Measurements from ENCODE around the gene ARHGAP11A. TPM values are rescaled to one million over a fixed set of nuclear protein-coding genes. Genes with fewer than 3 reads are reported as not detected.
A peak's percentile ranks its signal among the peaks of the same experiment; 100 is the strongest.

The ARHGAP11A gene
- total RNA-seq, 1 experiment from 2014 or later: 93.0 TPM

- H3K9me3 Mint-ChIP-seq: peaks cover 7% of the 10 kb centered on the region
- no peak overlapping the region for H3K27ac Mint-ChIP-seq
- no peaks in the 10 kb centered on the region for H3K27me3 Mint-ChIP-seq (ENCODE audit: low read depth)
- peaks cover 16% of the 10 kb centered on the region for H3K4me1 Mint-ChIP-seq
- TF ChIP-seq USF1 (CRISPR knock-in tag; IDR thresholded peaks at IDR 0.05) (no peak), GABPB1 (CRISPR knock-in tag; IDR thresholded peaks at IDR 0.05) (no peak), NR2C2 (CRISPR knock-in tag; IDR thresholded peaks at IDR 0.05) (no peak), ZSCAN18 (CRISPR knock-in tag; IDR thresholded peaks at IDR 0.05) (no peak), JAZF1 (CRISPR knock-in tag; IDR thresholded peaks at IDR 0.05) (no peak)
- ChIA-PET POLR2A (no interaction called here), CTCF (no interaction called here)
- ATAC-seq (no peak), DNase-seq (ENCODE audit: low spot score) (no peak)
- peaks cover 6% of the 10 kb centered on the region; the same call in 1 of the 2 replicates for H3K36me3 Mint-ChIP-seq
- no peak overlapping the region for H3K4me3 Mint-ChIP-seq
These were observed 67.3 kb downstream of the ARHGAP11A start for GRCh38 chr15:32682569-32682968.

GRCh38 chr15:32682977-32683630, 67.8 kb downstream of the ARHGAP11A start:
- ATAC-seq (no peak), DNase-seq (ENCODE audit: low spot score) (no peak)
- ChIA-PET CTCF (no interaction called here), POLR2A (no interaction called here)
- Mint-ChIP-seq H3K4me1 (peaks cover 12% of the 10 kb centered on the region), H3K4me3 (no peak overlapping the region), H3K27me3 (ENCODE audit: low read depth) (no peaks in the 10 kb centered on the region), H3K27ac (no peak overlapping the region), H3K9me3 (peaks cover 7% of the 10 kb centered on the region), H3K36me3 (peaks cover 6% of the 10 kb centered on the region; the same call in 1 of the 2 replicates)
- no peak for TF ChIP-seq FOXJ3 (CRISPR knock-in tag; IDR thresholded peaks at IDR 0.05; ENCODE audit: borderline replicate concordance)

- Mint-ChIP-seq H3K27me3 (ENCODE audit: low read depth) (no peaks in the 10 kb centered on the region), H3K36me3 (peaks cover 6% of the 10 kb centered on the region; the same call in 1 of the 2 replicates), H3K9me3 (peaks cover 7% of the 10 kb centered on the region), H3K4me3 (no peak overlapping the region), H3K4me1 (peaks cover 12% of the 10 kb centered on the region), H3K27ac (no peak overlapping the region)
- DNase-seq (ENCODE audit: low spot score) (no peak), ATAC-seq (no peak)
- POLR2A ChIA-PET: no interaction called here
- CTCF ChIA-PET: no interaction called here
- TF ChIP-seq GTF2I (CRISPR knock-in tag; conservative IDR thresholded peaks at IDR 0.05) (no peak), JUN (CRISPR knock-in tag; IDR thresholded peaks at IDR 0.05) (no peak), ZNF423 (CRISPR knock-in tag; IDR thresholded peaks at IDR 0.05) (no peak), ZNF263 (CRISPR knock-in tag; IDR thresholded peaks at IDR 0.05; ENCODE audit: low read depth) (no peak), FOXP1 (CRISPR knock-in tag; IDR thresholded peaks at IDR 0.05; ENCODE audit: borderline replicate concordance) (no peak), MXD4 (CRISPR knock-in tag; IDR thresholded peaks at IDR 0.05; ENCODE audit: borderline replicate concordance) (no peak), RORB (CRISPR knock-in tag; IDR thresholded peaks at IDR 0.05) (no peak), NFYB (CRISPR knock-in tag; conservative IDR thresholded peaks at IDR 0.05; ENCODE audit: low read depth) (no peak), TEAD4 (CRISPR knock-in tag; IDR thresholded peaks at IDR 0.05) (no peak), IRF1 (CRISPR knock-in tag; IDR thresholded peaks at IDR 0.05) (no peak)
These were observed 68.7 kb downstream of the ARHGAP11A start for GRCh38 chr15:32683906-32684584.

- DNase-seq (ENCODE audit: low spot score): no peak
- H3K9me3 Mint-ChIP-seq: peaks cover 7% of the 10 kb centered on the region
- peaks cover 18% of the 10 kb centered on the region for H3K4me1 Mint-ChIP-seq
- ATAC-seq: no peak
- ChIA-PET CTCF (interaction anchor here (1.3 kb wide), 1 partner anchor 9 kb away, joined by 6 read pairs; no protein-coding TSS in a partner anchor), POLR2A (no interaction called here)
- H3K27me3 Mint-ChIP-seq (ENCODE audit: low read depth): no peaks in the 10 kb centered on the region
- H3K27ac Mint-ChIP-seq: peak overlapping the region; percentile 11; the same call in 1 of the 2 replicates
- H3K4me3 Mint-ChIP-seq: no peak overlapping the region
- H3K36me3 Mint-ChIP-seq: peaks cover 6% of the 10 kb centered on the region; the same call in 1 of the 2 replicates
- TF ChIP-seq HMGXB4 (CRISPR knock-in tag; IDR thresholded peaks at IDR 0.05) (no peak), ETV6 (CRISPR knock-in tag; IDR thresholded peaks at IDR 0.05) (no peak), MYBL2 (CRISPR knock-in tag; IDR thresholded peaks at IDR 0.05) (no peak), STAT6 (CRISPR knock-in tag; conservative IDR thresholded peaks at IDR 0.05; ENCODE audit: low read depth) (no peak)
These were observed 70.3 kb downstream of the ARHGAP11A start for GRCh38 chr15:32685576-32685975.
